Neuron (in vitro differentiated cells): ENCODE results near the gene TIAM2.
"Not testable (repeated sequence)": the region's sequence is repeated elsewhere in the genome, so short reads cannot be mapped to it uniquely, and the experiment has no call there.

Source experiments
- H2AFZ ChIP-seq: one replicate; pipeline ENCODE4 v1.6.1; 2013; ENCODE audit warnings: low read depth, mild to moderate bottlenecking, inconsistent platforms, low read length, moderate library complexity
- H3K27me3 ChIP-seq: one replicate; pipeline ENCODE4 v1.6.1; 2013; ENCODE audit warnings: low read length; ENCODE audit not compliant: insufficient read depth
- H3K36me3 ChIP-seq: one replicate; pipeline ENCODE4 v1.6.1; 2013; ENCODE audit warnings: low read length; ENCODE audit not compliant: insufficient read depth
- H3K4me1 ChIP-seq: one replicate; pipeline ENCODE4 v1.6.1; 2013; ENCODE audit warnings: low read length; ENCODE audit not compliant: insufficient read depth
- H3K4me3 ChIP-seq: 2 replicates; pipeline ENCODE4 v1.5.1; 2013; ENCODE audit warnings: mild to moderate bottlenecking, low read length, moderate library complexity
- H3K9me3 ChIP-seq: one replicate; pipeline ENCODE4 v1.6.1; 2013; ENCODE audit warnings: low read length

The TIAM2 gene

GRCh38 chr6:154998855-154999254 is 3.7 kb downstream of the TIAM2 start:
- H2AFZ ChIP-seq, result no peak overlapping the region
- H3K27me3 ChIP-seq, result no peaks in the 10 kb centered on the region
- no peaks in the 10 kb centered on the region for H3K36me3 ChIP-seq
- peaks cover 12% of the 10 kb centered on the region for H3K4me1 ChIP-seq
- no peaks in the 10 kb centered on the region for H3K9me3 ChIP-seq
- no peak overlapping the region for H3K4me3 ChIP-seq

GRCh38 chr6:155001482-155001881 is 6.4 kb downstream of the TIAM2 start:
- no peak overlapping the region for H3K4me3 ChIP-seq
- peaks cover 10% of the 10 kb centered on the region for H3K4me1 ChIP-seq
- peaks cover 2% of the 10 kb centered on the region for H3K9me3 ChIP-seq
- no peaks in the 10 kb centered on the region for H3K27me3 ChIP-seq
- no peaks in the 10 kb centered on the region for H3K36me3 ChIP-seq
- no peak overlapping the region for H2AFZ ChIP-seq

GRCh38 chr6:155001934-155002333 is 6.8 kb downstream of the TIAM2 start:
- H3K36me3 ChIP-seq, result no peaks in the 10 kb centered on the region
- peaks cover 5% of the 10 kb centered on the region for H3K4me1 ChIP-seq
- peaks cover 2% of the 10 kb centered on the region for H3K9me3 ChIP-seq
- no peak overlapping the region for H2AFZ ChIP-seq
- no peak overlapping the region for H3K4me3 ChIP-seq
- no peaks in the 10 kb centered on the region for H3K27me3 ChIP-seq

GRCh38 chr6:155003476-155003875 is 8.4 kb downstream of the TIAM2 start:
- Histone ChIP-seq H2AFZ (no peak overlapping the region), H3K9me3 (peaks cover 2% of the 10 kb centered on the region), H3K36me3 (no peaks in the 10 kb centered on the region), H3K27me3 (no peaks in the 10 kb centered on the region), H3K4me1 (no peaks in the 10 kb centered on the region), H3K4me3 (no peak overlapping the region)

- H3K4me1 ChIP-seq, result no peaks in the 10 kb centered on the region
- peaks cover 2% of the 10 kb centered on the region for H3K9me3 ChIP-seq
- no peak overlapping the region for H2AFZ ChIP-seq
- no peaks in the 10 kb centered on the region for H3K27me3 ChIP-seq
- H3K4me3 ChIP-seq, result no peak overlapping the region
- H3K36me3 ChIP-seq, result no peaks in the 10 kb centered on the region
Observed at GRCh38 chr6:155004017-155004416, 8.9 kb downstream of the TIAM2 start.

GRCh38 chr6:155004576-155005372 is 9.7 kb downstream of the TIAM2 start:
- Histone ChIP-seq H3K27me3 (no peaks in the 10 kb centered on the region), H3K4me1 (no peaks in the 10 kb centered on the region), H3K9me3 (peaks cover 2% of the 10 kb centered on the region), H3K36me3 (no peaks in the 10 kb centered on the region), H3K4me3 (no peak overlapping the region), H2AFZ (no peak overlapping the region)

GRCh38 chr6:155008625-155009024 is 13.5 kb downstream of the TIAM2 start:
- Histone ChIP-seq H3K27me3 (no peaks in the 10 kb centered on the region), H3K9me3 (peaks cover 2% of the 10 kb centered on the region), H3K4me3 (no peak overlapping the region), H3K4me1 (peaks cover 4% of the 10 kb centered on the region), H2AFZ (no peak overlapping the region), H3K36me3 (no peaks in the 10 kb centered on the region)

- H3K36me3 ChIP-seq, result no peaks in the 10 kb centered on the region
- no peak overlapping the region for H3K4me3 ChIP-seq
- H2AFZ ChIP-seq, result no peak overlapping the region
- peaks cover 8% of the 10 kb centered on the region for H3K4me1 ChIP-seq
- no peaks in the 10 kb centered on the region for H3K27me3 ChIP-seq
- H3K9me3 ChIP-seq, result no peaks in the 10 kb centered on the region
Observed at GRCh38 chr6:155010940-155011339, 15.8 kb downstream of the TIAM2 start.

- Histone ChIP-seq H3K36me3 (no peaks in the 10 kb centered on the region), H3K4me1 (peaks cover 12% of the 10 kb centered on the region), H3K4me3 (no peak overlapping the region), H3K27me3 (no peaks in the 10 kb centered on the region), H2AFZ (no peak overlapping the region), H3K9me3 (no peaks in the 10 kb centered on the region)
Observed at GRCh38 chr6:155011809-155012291, 16.7 kb downstream of the TIAM2 start.

GRCh38 chr6:155013457-155013876 is 18.4 kb downstream of the TIAM2 start:
- no peaks in the 10 kb centered on the region for H3K27me3 ChIP-seq
- H3K36me3 ChIP-seq, result no peaks in the 10 kb centered on the region
- peaks cover 12% of the 10 kb centered on the region for H3K4me1 ChIP-seq
- no peak overlapping the region for H2AFZ ChIP-seq
- H3K9me3 ChIP-seq, result no peaks in the 10 kb centered on the region
- no peak overlapping the region for H3K4me3 ChIP-seq

- H3K4me3 ChIP-seq, result no peak overlapping the region
- H3K9me3 ChIP-seq, result no peaks in the 10 kb centered on the region
- peaks cover 12% of the 10 kb centered on the region for H3K4me1 ChIP-seq
- H2AFZ ChIP-seq, result no peak overlapping the region
- no peaks in the 10 kb centered on the region for H3K27me3 ChIP-seq
- no peaks in the 10 kb centered on the region for H3K36me3 ChIP-seq
Observed at GRCh38 chr6:155014137-155014536, 19.0 kb downstream of the TIAM2 start.

GRCh38 chr6:155014670-155015300 is 19.7 kb downstream of the TIAM2 start:
- H3K27me3 ChIP-seq, result no peaks in the 10 kb centered on the region
- no peak overlapping the region for H2AFZ ChIP-seq
- no peaks in the 10 kb centered on the region for H3K36me3 ChIP-seq
- H3K4me1 ChIP-seq, result peaks cover 12% of the 10 kb centered on the region
- H3K4me3 ChIP-seq, result no peak overlapping the region
- H3K9me3 ChIP-seq, result no peaks in the 10 kb centered on the region

- H3K9me3 ChIP-seq, H2AFZ ChIP-seq, H3K27me3 ChIP-seq, H3K4me1 ChIP-seq, H3K36me3 ChIP-seq, H3K4me3 ChIP-seq: not testable (repeated sequence)
Observed at GRCh38 chr6:155018415-155018814, 23.3 kb downstream of the TIAM2 start.
